Mesendoderm (in vitro differentiated cells): Measurements from ENCODE around the gene GFRA1.

Source experiments
- DNase-seq: peaks from one replicate; pipeline ENCODE4 v3.0.0; 2013
- H2AK5ac ChIP-seq: 2 replicates; pipeline ENCODE4 v1.6.1; 2013; ENCODE audit warnings: low read length, inconsistent platforms
- H2BK120ac ChIP-seq: 2 replicates; pipeline ENCODE4 v1.6.1; 2013; ENCODE audit warnings: low read depth, mild to moderate bottlenecking, low read length, moderate library complexity, mixed read lengths
- H2BK15ac ChIP-seq: replicated peaks from 2 replicates; pipeline ENCODE4 v1.6.1; 2013; ENCODE audit warnings: low read depth, mild to moderate bottlenecking, moderate library complexity
- H2BK5ac ChIP-seq: 2 replicates; pipeline ENCODE4 v1.6.1; 2013; ENCODE audit warnings: low read length, inconsistent platforms
- H3K18ac ChIP-seq: 2 replicates; pipeline ENCODE4 v1.6.1; 2013; ENCODE audit warnings: mild to moderate bottlenecking, low read length, mixed read lengths
- H3K23ac ChIP-seq: one replicate; pipeline ENCODE4 v1.6.1; 2013; ENCODE audit warnings: low read length
- H3K27ac ChIP-seq: 2 replicates; pipeline ENCODE4 v1.5.1; 2013; ENCODE audit warnings: low read depth, mild to moderate bottlenecking, inconsistent platforms, low read length, moderate library complexity
- H3K27me3 ChIP-seq: 2 replicates; pipeline ENCODE4 v1.6.1; 2013; ENCODE audit warnings: low read length, control low read depth, mild to moderate bottlenecking, inconsistent platforms; ENCODE audit not compliant: insufficient read depth, poor library complexity
- H3K36me3 ChIP-seq: 2 replicates; pipeline ENCODE4 v1.6.1; 2013; ENCODE audit warnings: low read length, inconsistent platforms; ENCODE audit not compliant: control insufficient read depth, insufficient read depth
- H3K4ac ChIP-seq: one replicate; pipeline ENCODE4 v1.6.1; 2013; ENCODE audit warnings: low read depth, mild to moderate bottlenecking, low read length, moderate library complexity
- H3K4me1 ChIP-seq: 2 replicates; pipeline ENCODE4 v1.6.1; 2013; ENCODE audit warnings: low read depth, low read length, inconsistent platforms; ENCODE audit not compliant: control insufficient read depth
- H3K4me2 ChIP-seq: 2 replicates; pipeline ENCODE4 v1.6.1; 2013; ENCODE audit warnings: low read length
- H3K4me3 ChIP-seq: 2 replicates; pipeline ENCODE4 v1.5.1; 2013; ENCODE audit warnings: mild to moderate bottlenecking, low read length
- H3K56ac ChIP-seq: one replicate; pipeline ENCODE4 v1.6.1; 2013; ENCODE audit warnings: low read length
- H3K79me1 ChIP-seq: 2 replicates; pipeline ENCODE4 v1.6.1; 2013; ENCODE audit warnings: low read length, inconsistent platforms
- H3K79me2 ChIP-seq: 2 replicates; pipeline ENCODE4 v1.6.1; 2013; ENCODE audit warnings: mild to moderate bottlenecking, low read length; ENCODE audit not compliant: control insufficient read depth, insufficient read depth
- H3K9ac ChIP-seq: 2 replicates; pipeline ENCODE4 v1.6.1; 2013; ENCODE audit warnings: low read length, inconsistent platforms
- H4K5ac ChIP-seq: one replicate; pipeline ENCODE4 v1.6.1; 2013; ENCODE audit warnings: low read length
- H4K8ac ChIP-seq: one replicate; pipeline ENCODE4 v1.6.1; 2013; ENCODE audit warnings: low read depth, mild to moderate bottlenecking, control low read depth, low read length, moderate library complexity
- WGBS: extraction: QIAGEN DNeasy Blood & Tissue Kit; methylation state at CpG from one replicate; pipeline ENCODE4 v1.1.7; 2013; ENCODE audit warnings: low lambda C conversion rate, missing lambda C conversion rate; ENCODE audit not compliant: insufficient coverage; ENCODE audit errors: extremely low coverage; 5-methylcytosine and 5-hydroxymethylcytosine counted together

GFRA1 gene

DNA sequence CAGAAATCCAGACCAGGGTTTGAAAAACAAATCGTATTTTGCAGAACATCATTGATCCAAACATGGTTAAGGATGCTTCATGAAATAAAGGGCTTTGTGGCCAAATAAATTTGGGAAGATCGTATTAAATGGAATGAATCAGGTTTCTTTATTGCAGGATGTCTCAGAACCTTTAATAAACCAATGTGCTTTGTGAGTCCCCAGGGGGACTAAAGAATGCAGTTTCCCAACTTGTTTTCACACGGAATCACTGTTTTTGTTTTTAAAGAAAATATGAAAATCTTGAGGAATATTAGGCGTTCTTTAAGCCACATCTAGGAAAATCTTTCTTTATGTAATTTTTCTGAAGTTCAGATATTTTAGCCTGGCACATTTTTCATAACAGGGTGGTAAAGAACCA, 34.4 kb upstream of the GFRA1 start:
- Histone ChIP-seq H3K4me2 (no peak overlapping the region), H3K23ac (no peak overlapping the region), H2BK15ac (no peak overlapping the region), H3K79me2 (no peaks in the 10 kb centered on the region), H3K27ac (no peak overlapping the region), H4K5ac (no peak overlapping the region), H3K79me1 (no peaks in the 10 kb centered on the region), H3K18ac (no peak overlapping the region), H4K8ac (no peak overlapping the region), H3K56ac (no peak overlapping the region), H2BK5ac (no peak overlapping the region), H3K27me3 (no peaks in the 10 kb centered on the region), H3K4me3 (no peak overlapping the region), H2AK5ac (no peak overlapping the region), H3K4ac (no peak overlapping the region), H3K36me3 (no peaks in the 10 kb centered on the region), H3K9ac (no peak overlapping the region), H3K4me1 (no peaks in the 10 kb centered on the region), H2BK120ac (no peak overlapping the region)
- DNase-seq, result no peak
- no CpG with 5 or more reads among the region's 4 CpGs for WGBS

DNA sequence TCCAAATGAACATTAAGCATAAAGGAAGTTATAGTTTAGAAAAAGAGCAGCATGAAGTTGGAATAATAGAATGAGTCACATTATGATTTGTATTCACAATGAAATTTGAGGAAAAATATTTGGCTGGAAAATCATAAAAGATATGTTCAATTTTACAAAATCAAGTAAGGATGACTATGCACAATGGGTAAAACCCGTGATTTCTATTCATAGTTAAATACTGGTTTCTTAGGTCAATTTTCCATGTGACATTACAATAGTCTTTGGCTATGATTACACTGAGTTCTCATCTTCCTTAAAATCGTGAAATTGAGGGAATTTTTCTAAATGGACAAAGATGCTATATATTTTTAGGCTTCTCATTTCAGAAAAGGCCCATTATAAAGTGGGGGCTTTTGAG, 33.8 kb upstream of the GFRA1 start:
- Histone ChIP-seq H4K5ac (no peak overlapping the region), H3K27ac (no peak overlapping the region), H3K9ac (no peak overlapping the region), H3K79me2 (no peaks in the 10 kb centered on the region), H3K4me2 (no peak overlapping the region), H3K4ac (no peak overlapping the region), H3K4me3 (no peak overlapping the region), H3K23ac (no peak overlapping the region), H3K18ac (no peak overlapping the region), H3K79me1 (no peaks in the 10 kb centered on the region), H3K27me3 (no peaks in the 10 kb centered on the region), H2AK5ac (no peak overlapping the region), H3K56ac (no peak overlapping the region), H2BK15ac (no peak overlapping the region), H4K8ac (no peak overlapping the region), H3K4me1 (no peaks in the 10 kb centered on the region), H2BK5ac (no peak overlapping the region), H3K36me3 (no peaks in the 10 kb centered on the region), H2BK120ac (no peak overlapping the region)
- WGBS, result no CpG with 5 or more reads among the region's 2 CpGs
- DNase-seq, result no peak

DNA sequence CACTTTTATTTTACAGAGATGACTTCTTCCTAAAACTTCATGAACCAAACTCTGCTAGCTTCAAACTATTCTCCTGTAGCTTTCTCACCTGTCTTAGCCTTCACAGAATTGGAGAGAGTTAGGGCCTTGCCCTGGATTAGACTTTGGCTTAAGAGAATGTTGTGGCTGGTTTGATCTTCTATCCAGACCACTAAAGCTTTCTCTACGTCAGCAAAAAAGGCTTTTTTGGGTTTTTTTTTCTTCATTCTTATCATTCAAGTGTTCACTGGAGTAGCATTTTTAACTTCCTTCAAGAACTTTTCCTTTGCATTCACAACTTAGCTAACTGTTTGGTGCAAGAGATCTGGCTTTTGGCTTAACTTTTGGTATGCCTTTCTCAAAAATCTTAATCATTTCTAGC, 31.9 kb upstream of the GFRA1 start:
- Histone ChIP-seq H3K36me3 (no peaks in the 10 kb centered on the region), H2BK5ac (no peak overlapping the region), H4K5ac (no peak overlapping the region), H3K4me2 (no peak overlapping the region), H3K4me1 (no peaks in the 10 kb centered on the region), H2BK15ac (no peak overlapping the region), H3K23ac (no peak overlapping the region), H3K18ac (no peak overlapping the region), H3K4ac (no peak overlapping the region), H2AK5ac (no peak overlapping the region), H3K27ac (no peak overlapping the region), H3K79me1 (no peaks in the 10 kb centered on the region), H3K56ac (no peak overlapping the region), H3K27me3 (no peaks in the 10 kb centered on the region), H3K79me2 (no peaks in the 10 kb centered on the region), H2BK120ac (no peak overlapping the region), H4K8ac (no peak overlapping the region), H3K9ac (no peak overlapping the region), H3K4me3 (no peak overlapping the region)
- WGBS, result no CpG with 5 or more reads among the region's 1 CpG
- no peak for DNase-seq

DNA sequence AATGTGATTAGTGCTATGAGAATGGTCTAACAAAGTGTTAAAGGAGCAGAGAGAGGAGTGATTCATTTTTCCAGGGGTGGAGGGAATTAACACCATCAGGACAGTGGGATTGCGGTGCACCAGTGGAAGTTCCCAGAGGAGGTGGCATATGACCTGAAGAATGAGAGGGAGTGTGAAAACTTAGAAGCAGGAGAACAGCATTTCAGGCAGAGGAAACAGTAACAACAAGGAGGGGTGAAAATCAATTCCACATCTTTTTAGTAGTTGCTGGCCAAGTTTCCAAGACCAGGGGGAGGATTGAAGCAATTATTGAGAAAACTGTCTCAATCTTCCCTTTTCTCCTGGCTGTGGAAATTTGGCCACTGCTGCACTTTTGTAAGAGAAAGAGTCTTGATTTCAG, 27.5 kb upstream of the GFRA1 start:
- Histone ChIP-seq H3K27me3 (no peaks in the 10 kb centered on the region), H3K18ac (no peak overlapping the region), H3K23ac (no peak overlapping the region), H3K9ac (no peak overlapping the region), H3K4ac (no peak overlapping the region), H2BK5ac (no peak overlapping the region), H3K4me3 (no peak overlapping the region), H3K4me2 (no peak overlapping the region), H3K56ac (no peak overlapping the region), H2AK5ac (no peak overlapping the region), H3K79me1 (no peaks in the 10 kb centered on the region), H4K8ac (no peak overlapping the region), H3K36me3 (no peaks in the 10 kb centered on the region), H2BK120ac (no peak overlapping the region), H3K27ac (no peak overlapping the region), H3K4me1 (no peaks in the 10 kb centered on the region), H2BK15ac (no peak overlapping the region), H4K5ac (no peak overlapping the region), H3K79me2 (no peaks in the 10 kb centered on the region)
- WGBS, result no CpG with 5 or more reads among the region's 1 CpG
- no peak for DNase-seq

DNA sequence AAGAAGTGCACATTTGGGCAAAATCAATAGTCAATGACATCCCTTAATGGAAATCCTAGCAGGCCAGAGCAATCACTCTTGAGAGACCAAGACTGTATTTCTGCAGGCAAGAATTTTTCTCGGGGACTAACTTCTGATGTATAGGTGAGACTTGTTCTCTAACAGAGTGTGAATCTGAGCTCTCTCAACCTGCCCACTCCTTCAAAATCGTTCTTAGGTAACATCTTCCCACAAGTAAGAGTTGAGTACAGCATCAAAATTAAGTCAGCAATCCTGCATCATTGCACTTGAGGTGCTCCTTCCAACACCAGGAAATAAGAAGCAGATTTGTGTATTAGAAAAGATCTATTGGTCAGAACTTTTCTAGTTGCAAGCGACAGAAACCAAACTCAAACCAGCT, 25.6 kb upstream of the GFRA1 start:
- no peak overlapping the region for H3K4ac ChIP-seq
- H2AK5ac ChIP-seq, result no peak overlapping the region
- WGBS, result no CpG with 5 or more reads among the region's 3 CpGs

DNA sequence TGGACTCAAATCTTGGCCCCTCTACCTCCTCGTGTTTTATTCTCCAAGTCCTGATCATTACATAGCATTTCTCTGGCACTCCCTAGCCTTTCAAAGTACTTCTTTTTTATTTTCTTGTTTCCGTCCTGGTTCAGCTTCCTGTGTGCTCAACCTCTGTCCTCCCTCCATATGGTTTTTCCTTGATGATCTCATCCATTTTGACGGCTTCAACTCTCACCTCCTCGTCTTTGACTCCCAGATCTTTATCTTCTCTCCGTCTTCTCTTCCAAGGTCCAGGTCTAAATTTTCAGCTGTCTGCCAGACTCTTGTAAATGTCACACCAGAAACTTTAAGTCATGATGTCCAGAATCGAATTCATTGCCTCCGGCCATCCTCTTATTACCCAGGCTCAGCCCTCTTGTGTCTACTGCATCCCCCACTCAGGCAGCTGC, 23.3 kb upstream of the GFRA1 start:
- H2BK120ac ChIP-seq, result no peak overlapping the region
- no peak overlapping the region for H4K5ac ChIP-seq
- H2AK5ac ChIP-seq, result no peak overlapping the region
- no peaks in the 10 kb centered on the region for H3K4me1 ChIP-seq
- H3K18ac ChIP-seq, result no peak overlapping the region
- H4K8ac ChIP-seq, result no peak overlapping the region
- H3K36me3 ChIP-seq, result no peaks in the 10 kb centered on the region
- H3K9ac ChIP-seq, result no peak overlapping the region
- H3K4ac ChIP-seq, result no peak overlapping the region
- no peak overlapping the region for H2BK5ac ChIP-seq
- H3K4me3 ChIP-seq, result no peak overlapping the region
- no peak overlapping the region for H3K23ac ChIP-seq
- H3K27ac ChIP-seq, result no peak overlapping the region
- no peak overlapping the region for H3K56ac ChIP-seq
- no peaks in the 10 kb centered on the region for H3K79me1 ChIP-seq
- no peaks in the 10 kb centered on the region for H3K27me3 ChIP-seq
- H2BK15ac ChIP-seq, result no peak overlapping the region
- no peaks in the 10 kb centered on the region for H3K79me2 ChIP-seq
- H3K4me2 ChIP-seq, result no peak overlapping the region
- peak; percentile 12 for DNase-seq
- no CpG with 5 or more reads among the region's 7 CpGs for WGBS

More for the DNA sequence above, 25.6 kb upstream of the GFRA1 start:
- no peaks in the 10 kb centered on the region for H3K36me3 ChIP-seq
- no peak overlapping the region for H3K9ac ChIP-seq
- no peak for DNase-seq
- no peak overlapping the region for H3K18ac ChIP-seq
- H3K4me3 ChIP-seq, result no peak overlapping the region
- H3K56ac ChIP-seq, result no peak overlapping the region
- H4K8ac ChIP-seq, result no peak overlapping the region
- H3K4me1 ChIP-seq, result no peaks in the 10 kb centered on the region
- H3K27ac ChIP-seq, result no peak overlapping the region
- no peaks in the 10 kb centered on the region for H3K79me1 ChIP-seq
- H3K23ac ChIP-seq, result no peak overlapping the region
- no peak overlapping the region for H2BK120ac ChIP-seq
- no peak overlapping the region for H3K4me2 ChIP-seq
- H4K5ac ChIP-seq, result no peak overlapping the region
- H3K27me3 ChIP-seq, result no peaks in the 10 kb centered on the region
- no peak overlapping the region for H2BK15ac ChIP-seq
- no peaks in the 10 kb centered on the region for H3K79me2 ChIP-seq
- no peak overlapping the region for H2BK5ac ChIP-seq
